K562 (cell line): ENCODE results near the gene EGFR. TPM values are rescaled to one million over a fixed set of nuclear protein-coding genes. Genes with fewer than 3 reads are reported as not detected.

Experiments used
- ATAC-seq: fragments of 200-7000 bp; cut with Tn5 transposase; 3 replicates; pipeline ENCODE4 v1.9.1; 2020; ENCODE audit warnings: moderate library complexity
- BruUV-seq: library from RNA; stranded (reverse); fragments of 400-500 nt; replicated peaks from 2 replicates; lab custom pipeline; 2021; lab: Mats Ljungman, UMichigan
- CTCF ChIA-PET: fragments of 300-600 bp; formaldehyde crosslinking; extraction: SDS; loops from one replicate; lab custom pipeline; 2021; ENCODE audit warnings: low intra/inter-chr PET ratio; lab: Yijun Ruan, JAX
- POLR2A ChIA-PET: fragments of 300-600, 350-650 bp; sonication (Branson Sonifier 250); formaldehyde crosslinking; extraction: SDS; loops from one replicate; lab custom pipeline; 2021; ENCODE audit warnings: antibody characterized with exemption, inconsistent platforms; lab: Yijun Ruan, JAX
- DNase-seq, 4 experiments: peaks; one replicate each; pipeline versions ENCODE4 v3.0.0 to v3.0.0-alpha.2; 2011 to 2018; ENCODE audit warnings: low spot score in 3 of 4, mixed read lengths in 3 of 4; ENCODE audit errors: extremely low read depth in 1 of 4
- FAIRE-seq: peaks from 2 replicates; lab custom pipeline; 2011; peaks lifted over from hg19 to GRCh38; lab: Jason Lieb, UNC
- H2AFZ ChIP-seq: 2 replicates; pipeline ENCODE4 v1.6.0; 2011; ENCODE audit warnings: low read depth, low read length, control low read depth, inconsistent platforms
- H3K27ac ChIP-seq: fragments of 200-600 bp; 3 replicates; pipeline ENCODE4 v1.8.0; 2011; ENCODE audit warnings: low read depth, mild to moderate bottlenecking, control low read depth, inconsistent platforms, low read length, moderate library complexity, mixed read lengths; ENCODE audit errors: extremely low read depth
- H3K27me3 ChIP-seq, 2 experiments: fragments of 300-600 bp in 1 of 2; 2 replicates in 1 of 2; 3 replicates in 1 of 2; pipeline versions ENCODE4 v1.6.0 to v1.8.0; 2011; ENCODE audit warnings: inconsistent platforms in 2 of 2, low read length in 2 of 2, mild to moderate bottlenecking in 1 of 2, mixed read lengths in 1 of 2, moderate library complexity in 1 of 2; ENCODE audit not compliant: control insufficient read depth in 2 of 2, insufficient read depth in 2 of 2
- H3K36me3 ChIP-seq: fragments of 300-600 bp; 3 replicates; pipeline ENCODE4 v1.8.0; 2011; ENCODE audit warnings: mild to moderate bottlenecking, low read length, inconsistent platforms; ENCODE audit not compliant: control insufficient read depth, insufficient read depth
- H3K4me1 ChIP-seq, 2 experiments: fragments of 200-600 bp in 1 of 2; replicated peaks in 1 of 2; 2 replicates in 1 of 2; 3 replicates in 1 of 2; pipeline versions ENCODE4 v1.5.1 to v1.8.0; 2011; ENCODE audit warnings: inconsistent platforms in 2 of 2, low read length in 2 of 2, mild to moderate bottlenecking in 1 of 2, mixed read lengths in 1 of 2, moderate library complexity in 1 of 2; ENCODE audit not compliant: control insufficient read depth in 2 of 2, insufficient read depth in 2 of 2
- H3K4me2 ChIP-seq: 2 replicates; pipeline ENCODE4 v1.6.1; 2011; ENCODE audit warnings: low read length, control low read depth, inconsistent platforms, mixed read lengths; ENCODE audit not compliant: insufficient read depth
- H3K4me3 ChIP-seq: fragments of 200-600 bp; sonication (generic), shearing (Covaris generic); 2 replicates; pipeline ENCODE4 v1.5.1; 2016; ENCODE audit warnings: control low read depth, inconsistent platforms
- H3K79me2 ChIP-seq: fragments of 200-600 bp; 3 replicates; pipeline ENCODE4 v1.8.0; 2011; ENCODE audit warnings: low read length, inconsistent platforms; ENCODE audit not compliant: control insufficient read depth, insufficient read depth
- H3K9ac ChIP-seq, 2 experiments: 2 replicates each; pipeline versions ENCODE4 v1.6.0 to v1.6.1; 2011; ENCODE audit warnings: low read depth in 2 of 2, low read length in 2 of 2, control low read depth in 1 of 2, inconsistent platforms in 1 of 2, mild to moderate bottlenecking in 1 of 2, mixed read lengths in 1 of 2; ENCODE audit not compliant: insufficient read depth in 1 of 2
- H3K9me1 ChIP-seq: one replicate; pipeline ENCODE4 v1.6.0; 2011; ENCODE audit warnings: inconsistent platforms, mild to moderate bottlenecking, low read length, moderate library complexity; ENCODE audit not compliant: control insufficient read depth, insufficient read depth
- H3K9me3 ChIP-seq: replicated peaks from 2 replicates; pipeline ENCODE4 v1.5.1; 2011; ENCODE audit warnings: low read depth, low read length, inconsistent platforms; ENCODE audit not compliant: control insufficient read depth, insufficient read depth
- H4K20me1 ChIP-seq: replicated peaks from 2 replicates; pipeline ENCODE4 v1.6.1; 2011; ENCODE audit warnings: low read length, inconsistent platforms, mixed read lengths; ENCODE audit not compliant: control insufficient read depth, insufficient read depth
- CC2D1A ChIP-seq: fragments of 450-650 bp; IDR thresholded peaks from 2 replicates; pipeline ENCODE4 v1.6.1; 2017; ENCODE audit warnings: mild to moderate bottlenecking
- HMG20A ChIP-seq: fragments of 450-650 bp; formaldehyde crosslinking; conservative IDR thresholded peaks from 2 replicates; pipeline ENCODE4 v1.4.0; 2020; ENCODE audit warnings: mild to moderate bottlenecking, mixed read lengths
- JUN ChIP-seq, 2 experiments: sonication (generic) in 1 of 2; formaldehyde crosslinking in 1 of 2; IDR thresholded peaks; 2 replicates each; pipeline versions ENCODE4 v1.6.1 to v1.8.0; 2012 to 2022; ENCODE audit warnings: borderline replicate concordance in 2 of 2, mild to moderate bottlenecking in 2 of 2, improper control_type of control experiment in 1 of 2, low read depth in 1 of 2, low read length in 1 of 2, missing genetic modification reagents in 1 of 2
- KLF10 ChIP-seq: fragments of 250-450 bp; sonication (Bioruptor Pico); IDR thresholded peaks from 2 replicates; pipeline ENCODE4 v1.6.1; 2021; ENCODE audit warnings: matching md5 sums
- NCOR1 ChIP-seq: fragments of 450-650 bp; IDR thresholded peaks from 2 replicates; pipeline ENCODE4 v1.6.1; 2016; ENCODE audit warnings: mild to moderate bottlenecking, moderate library complexity
- PCBP1 ChIP-seq: fragments of 200-400 bp; formaldehyde crosslinking; IDR thresholded peaks from 2 replicates; pipeline ENCODE4 v1.6.1; 2018; ENCODE audit warnings: mild to moderate bottlenecking, low read depth, low read length; ENCODE audit not compliant: poor library complexity, severe bottlenecking
- WGBS: fragments of 100-300 bp; shearing (Covaris generic); methylation state at CpG from one replicate; pipeline ENCODE4 v1.1.6; 2016; ENCODE audit warnings: low coverage, mixed read lengths; ENCODE audit not compliant: insufficient coverage; ENCODE audit errors: missing lambda C conversion rate; 5-methylcytosine and 5-hydroxymethylcytosine counted together
- in situ Hi-C: fragments of 300-500 bp; cut with MboI; formaldehyde crosslinking; loops from 4 replicates; pipeline ENCODE4 v1.15.0; 2018; ENCODE audit warnings: inconsistent platforms, mixed read lengths
- intact Hi-C: fragments of 100-400 bp; cut with micrococcal nuclease; formaldehyde crosslinking; loops from 2 replicates; pipeline ENCODE4 v1.14.2; 2022
- polyA plus RNA-seq, 8 experiments: library from polyadenylated mRNA; depleted of rRNA in 4 of 8; stranded (reverse) in 5 of 8; unstranded in 3 of 8; fragments of >200 nt; fragmentation: Nextera tagmentation in 2 of 8; fragmentation: Illumina TruSeq in 1 of 8; extraction: Ambion mirVana in 2 of 8; extraction: Trizol in 1 of 8; gene quantifications; 2 replicates each; pipeline versions ENCODE4 v1.2.1 to v1.2.3, GENCODE V29; 2011 to 2014; ENCODE audit warnings: inconsistent platforms in 1 of 8, missing spikeins in 1 of 8
- total RNA-seq, 7 experiments: library from RNA; depleted of rRNA in 6 of 7; stranded (reverse); fragments of >200 nt in 6 of 7; fragmentation: Illumina TruSeq in 2 of 7; extraction: Trizol in 2 of 7; gene quantifications; 2 replicates each; pipeline versions ENCODE4 v1.2.1 to v1.2.3, GENCODE V29; 2011 to 2021; ENCODE audit warnings: low replicate concordance in 1 of 7
- TF ChIP-seq, protein P1 (sequence below): fragments of 450-650 bp; IDR thresholded peaks from 2 replicates; pipeline ENCODE4 v1.6.1; 2014; ENCODE audit warnings: low read depth, mild to moderate bottlenecking, moderate library complexity, borderline replicate concordance

The EGFR gene
- total and polyA plus RNA-seq, 9 of the 15 experiments (the other 6 are each of a cell fraction or from before 2014, with no cell fraction given): 0.13 TPM; not detected in 8

- no TSS peak for BruUV-seq
- WGBS: 0% methylated on average over 5 of the region's 5 CpGs
- ChIA-PET CTCF (no interaction called here), POLR2A (no interaction called here)
- DNase-seq (no peak), FAIRE-seq (no peak), ATAC-seq (no peak)
- Histone ChIP-seq H3K4me3 (no peak overlapping the region), H3K27ac (no peak overlapping the region), H3K79me2 (no peaks in the 10 kb centered on the region), H3K4me1 (no peaks in the 10 kb centered on the region), H2AFZ (no peak overlapping the region), H3K27me3 (peaks cover 9 to 25% of the 10 kb centered on the region in 2 experiments), H3K9me1 (no peaks in the 10 kb centered on the region), H3K36me3 (no peaks in the 10 kb centered on the region), H3K9ac (no peak overlapping the region), H3K9me3 (no peaks in the 10 kb centered on the region), H3K4me2 (no peak overlapping the region), H4K20me1 (no peaks in the 10 kb centered on the region)
- intact Hi-C loops: loop anchor here (10.0 kb wide), 1 partner anchor 83 kb away; no protein-coding TSS in a partner anchor
- TF ChIP-seq, protein P1, sequence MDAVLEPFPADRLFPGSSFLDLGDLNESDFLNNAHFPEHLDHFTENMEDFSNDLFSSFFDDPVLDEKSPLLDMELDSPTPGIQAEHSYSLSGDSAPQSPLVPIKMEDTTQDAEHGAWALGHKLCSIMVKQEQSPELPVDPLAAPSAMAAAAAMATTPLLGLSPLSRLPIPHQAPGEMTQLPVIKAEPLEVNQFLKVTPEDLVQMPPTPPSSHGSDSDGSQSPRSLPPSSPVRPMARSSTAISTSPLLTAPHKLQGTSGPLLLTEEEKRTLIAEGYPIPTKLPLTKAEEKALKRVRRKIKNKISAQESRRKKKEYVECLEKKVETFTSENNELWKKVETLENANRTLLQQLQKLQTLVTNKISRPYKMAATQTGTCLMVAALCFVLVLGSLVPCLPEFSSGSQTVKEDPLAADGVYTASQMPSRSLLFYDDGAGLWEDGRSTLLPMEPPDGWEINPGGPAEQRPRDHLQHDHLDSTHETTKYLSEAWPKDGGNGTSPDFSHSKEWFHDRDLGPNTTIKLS: no peak
- no peak for TF ChIP-seq NCOR1
- in situ Hi-C loops: no loop called here
Measured at GRCh38 chr7:55172161-55172560, 153.3 kb downstream of the EGFR start.

GRCh38 chr7:55172881-55173609, 154.2 kb downstream of the EGFR start:
- in situ Hi-C loops: no loop called here
- no peaks in the 10 kb centered on the region for H3K9me1 ChIP-seq
- H4K20me1 ChIP-seq: no peaks in the 10 kb centered on the region
- no peaks in the 10 kb centered on the region for H3K9me3 ChIP-seq
- H3K4me1 ChIP-seq: no peaks in the 10 kb centered on the region
- WGBS: 1% methylated on average over 25 of the region's 25 CpGs
- no peaks in the 10 kb centered on the region for H3K79me2 ChIP-seq
- no peak overlapping the region for H2AFZ ChIP-seq
- ChIA-PET POLR2A (no interaction called here), CTCF (no interaction called here)
- no peak overlapping the region for H3K4me3 ChIP-seq
- ATAC-seq (no peak), DNase-seq (no peak), FAIRE-seq (no peak)
- intact Hi-C loops: loop anchor here (10.0 kb wide), 1 partner anchor 82 kb away; no protein-coding TSS in a partner anchor
- H3K27ac ChIP-seq: no peak overlapping the region
- H3K27me3 ChIP-seq: peaks cover 9 to 34% of the 10 kb centered on the region in 2 experiments
- no peak overlapping the region for H3K4me2 ChIP-seq
- no peaks in the 10 kb centered on the region for H3K36me3 ChIP-seq
- no peak overlapping the region for H3K9ac ChIP-seq
- no TSS peak for BruUV-seq
- TF ChIP-seq KLF10 (CRISPR knock-in tag) (no peak), JUN (IDR thresholded peaks at IDR 0.05; ENCODE audit: borderline replicate concordance, low read depth, low read length) (no peak), JUN (CRISPR knock-in tag; IDR thresholded peaks at IDR 0.05; ENCODE audit: borderline replicate concordance) (no peak), PCBP1 (no peak), HMG20A (CRISPR knock-in tag) (no peak), CC2D1A (no peak)
